Activated CD4-positive, CD25-positive, alpha-beta regulatory T cell (primary cell): ENCODE results near the gene CBLN2.

Source experiments
- DNase-seq, 4 experiments: peaks; one replicate each; lab custom pipeline; 2025; lab: John Stamatoyannopoulos, UW

Gene CBLN2

GRCh38 chr18:72544092-72544886, at the start of gene CBLN2:
TSS of gene CBLN2 (minus strand) at chr18:72544342. CDS start at chr18:72542160, 2,182 bp downstream.
- no peak for DNase-seq

GRCh38 chr18:72588360-72588759, 44.2 kb upstream of the CBLN2 start:
- no peak for DNase-seq

- DNase-seq = no peak
These were observed 40.6 kb upstream of the CBLN2 start for GRCh38 chr18:72584787-72585186.

GRCh38 chr18:72581976-72582375, 37.8 kb upstream of the CBLN2 start:
- no peak for DNase-seq

GRCh38 chr18:72572896-72573295, 28.8 kb upstream of the CBLN2 start:
- no peak for DNase-seq

- DNase-seq = no peak
These were observed 22.1 kb upstream of the CBLN2 start for GRCh38 chr18:72566290-72566689.

- no peak for DNase-seq
These were observed 11.8 kb upstream of the CBLN2 start for GRCh38 chr18:72555968-72556367.

GRCh38 chr18:72555101-72555500, 11.0 kb upstream of the CBLN2 start:
- DNase-seq = no peak

- DNase-seq = no peak
These were observed 636 bp downstream of the CBLN2 start for GRCh38 chr18:72543357-72544055.

GRCh38 chr18:72542984-72543356, 1.2 kb downstream of the CBLN2 start:
- DNase-seq = no peak

GRCh38 chr18:72542342-72542741, 1.8 kb downstream of the CBLN2 start:
- no peak for DNase-seq

GRCh38 chr18:72541871-72542332, 2.2 kb downstream of the CBLN2 start:
- DNase-seq = no peak

GRCh38 chr18:72539901-72540300, 4.2 kb downstream of the CBLN2 start:
- DNase-seq = no peak

GRCh38 chr18:72530622-72531021, 13.5 kb downstream of the CBLN2 start:
- no peak for DNase-seq

GRCh38 chr18:72504866-72505265, 39.3 kb downstream of the CBLN2 start:
- no peak for DNase-seq

- no peak for DNase-seq
These were observed 41.3 kb downstream of the CBLN2 start for GRCh38 chr18:72502671-72503431.

GRCh38 chr18:72492497-72492896, 51.6 kb downstream of the CBLN2 start:
- DNase-seq = no peak
